HG03064 (cell line): ENCODE results near the gene CFAP99.
"Not testable (repeated sequence)": the region's sequence is repeated elsewhere in the genome, so short reads cannot be mapped to it uniquely, and the experiment has no call there.

Source experiments
- ATAC-seq: cut with Tn5 transposase; IDR thresholded peaks from one replicate; pipeline ENCODE4 v1.9.1; 2021; ENCODE audit warnings: low read depth; ENCODE audit not compliant: unreplicated experiment

The CFAP99 gene

GRCh38 chr4:2427383-2428334, 8.9 kb downstream of the CFAP99 start:
- no peak for ATAC-seq

- no peak for ATAC-seq
Observed at GRCh38 chr4:2428496-2429213, 9.9 kb downstream of the CFAP99 start.

- not testable (repeated sequence) for ATAC-seq
Observed at GRCh38 chr4:2429945-2430757, 11.4 kb downstream of the CFAP99 start.

- ATAC-seq = no peak
Observed at GRCh38 chr4:2432004-2432403, 13.2 kb downstream of the CFAP99 start.

GRCh38 chr4:2432991-2433530, 14.3 kb downstream of the CFAP99 start:
- no peak for ATAC-seq

GRCh38 chr4:2433609-2434350, 15.0 kb downstream of the CFAP99 start:
- ATAC-seq = no peak

- no peak for ATAC-seq
Observed at GRCh38 chr4:2434420-2434819, 15.7 kb downstream of the CFAP99 start.

- ATAC-seq = no peak
Observed at GRCh38 chr4:2436301-2436700, 17.5 kb downstream of the CFAP99 start.

- no peak for ATAC-seq
Observed at GRCh38 chr4:2436761-2437474, 18.2 kb downstream of the CFAP99 start.

GRCh38 chr4:2437475-2438215, 18.9 kb downstream of the CFAP99 start:
- no peak for ATAC-seq

- ATAC-seq = no peak
Observed at GRCh38 chr4:2438822-2439718, 20.3 kb downstream of the CFAP99 start.

GRCh38 chr4:2441393-2442174, 22.8 kb downstream of the CFAP99 start:
- no peak for ATAC-seq

GRCh38 chr4:2442175-2442993, 23.6 kb downstream of the CFAP99 start:
- no peak for ATAC-seq

- no peak for ATAC-seq
Observed at GRCh38 chr4:2443061-2443730, 24.4 kb downstream of the CFAP99 start.

- ATAC-seq = no peak
Observed at GRCh38 chr4:2443956-2444740, 25.4 kb downstream of the CFAP99 start.
